ENCODE measurements around the gene HMX1.

DNA sequence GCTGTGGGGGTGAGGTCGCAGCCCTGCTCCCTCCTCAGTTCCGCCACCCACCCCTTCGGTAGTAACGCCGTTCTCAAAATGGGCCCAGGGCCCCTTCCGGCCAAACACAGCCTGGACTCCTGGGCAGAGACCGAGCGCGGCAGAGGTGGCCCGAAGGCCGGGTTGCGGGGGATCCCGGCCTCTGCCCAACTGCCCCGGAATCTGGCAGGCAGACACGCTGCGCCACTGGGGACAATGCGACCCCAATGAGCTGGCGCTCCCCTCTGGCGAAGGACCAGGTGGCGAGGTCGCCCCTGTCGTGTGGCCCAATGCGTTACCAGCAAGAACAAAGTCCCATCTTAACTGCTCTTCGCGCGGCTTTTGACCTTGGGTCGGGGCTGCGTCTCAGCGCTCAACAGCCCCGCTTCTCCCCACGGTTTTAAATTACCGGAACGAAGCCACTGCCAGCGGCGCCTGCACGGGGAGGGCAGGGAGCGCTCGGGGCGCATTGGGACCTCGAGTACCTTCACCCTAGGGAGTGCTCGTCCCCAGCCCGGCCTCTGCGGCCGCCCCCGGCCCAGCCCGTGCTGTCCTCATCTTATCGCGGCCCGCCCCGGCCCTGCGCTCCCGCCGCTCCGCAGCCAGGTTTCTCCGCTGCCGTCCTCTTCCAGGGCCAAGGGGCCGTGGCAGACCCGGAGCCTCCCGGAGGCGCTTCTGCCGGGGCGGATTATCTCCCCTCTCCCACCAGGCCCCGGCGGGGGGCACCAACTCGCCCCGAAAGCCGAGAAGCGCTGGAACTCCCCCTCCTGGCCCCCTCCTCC, 22.2 kb upstream of the HMX1 start:
- TF ChIP-seq, protein P1, sequence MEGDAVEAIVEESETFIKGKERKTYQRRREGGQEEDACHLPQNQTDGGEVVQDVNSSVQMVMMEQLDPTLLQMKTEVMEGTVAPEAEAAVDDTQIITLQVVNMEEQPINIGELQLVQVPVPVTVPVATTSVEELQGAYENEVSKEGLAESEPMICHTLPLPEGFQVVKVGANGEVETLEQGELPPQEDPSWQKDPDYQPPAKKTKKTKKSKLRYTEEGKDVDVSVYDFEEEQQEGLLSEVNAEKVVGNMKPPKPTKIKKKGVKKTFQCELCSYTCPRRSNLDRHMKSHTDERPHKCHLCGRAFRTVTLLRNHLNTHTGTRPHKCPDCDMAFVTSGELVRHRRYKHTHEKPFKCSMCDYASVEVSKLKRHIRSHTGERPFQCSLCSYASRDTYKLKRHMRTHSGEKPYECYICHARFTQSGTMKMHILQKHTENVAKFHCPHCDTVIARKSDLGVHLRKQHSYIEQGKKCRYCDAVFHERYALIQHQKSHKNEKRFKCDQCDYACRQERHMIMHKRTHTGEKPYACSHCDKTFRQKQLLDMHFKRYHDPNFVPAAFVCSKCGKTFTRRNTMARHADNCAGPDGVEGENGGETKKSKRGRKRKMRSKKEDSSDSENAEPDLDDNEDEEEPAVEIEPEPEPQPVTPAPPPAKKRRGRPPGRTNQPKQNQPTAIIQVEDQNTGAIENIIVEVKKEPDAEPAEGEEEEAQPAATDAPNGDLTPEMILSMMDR (IDR thresholded peaks at IDR 0.05; ENCODE audit: insufficient read depth, low read length), result no peak
- TF ChIP-seq GABPA (IDR thresholded peaks at IDR 0.05; ENCODE audit: low read depth) (no peak), REST (IDR thresholded peaks at IDR 0.05; ENCODE audit: insufficient replicate concordance, low read depth) (no peak), POLR2AphosphoS5 (IDR thresholded peaks at IDR 0.05; ENCODE audit: low read depth) (no peak)
